HG03558 (cell line): ENCODE data around the gene NIPA2.
A peak's percentile ranks its signal among the peaks of the same experiment; 100 is the strongest.

Experiments
- ATAC-seq: cut with Tn5 transposase; IDR thresholded peaks from one replicate; pipeline ENCODE4 v1.9.1; 2021; ENCODE audit warnings: moderate number of reproducible peaks; ENCODE audit not compliant: unreplicated experiment; ENCODE audit errors: extremely low read depth

The NIPA2 gene

DNA sequence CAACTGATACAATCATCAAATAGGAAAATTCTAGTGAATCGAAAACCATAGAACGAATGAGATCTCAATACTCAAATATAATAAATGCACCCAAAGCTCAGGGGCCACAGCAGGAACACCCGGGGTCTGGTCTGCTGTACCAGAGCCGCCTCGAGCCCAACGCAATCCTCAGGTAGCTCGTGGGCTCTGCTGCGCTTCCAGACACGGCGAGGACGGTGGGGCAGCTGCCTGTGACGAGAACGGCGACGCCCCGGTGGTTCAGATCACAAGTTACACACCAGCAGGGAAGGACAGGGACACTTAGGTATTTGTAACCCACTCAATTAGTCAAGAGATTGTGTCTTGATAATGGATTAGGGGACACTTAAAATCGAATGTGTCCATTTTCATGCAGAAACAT, 54.6 kb downstream of the NIPA2 start:
- ATAC-seq = no peak

DNA sequence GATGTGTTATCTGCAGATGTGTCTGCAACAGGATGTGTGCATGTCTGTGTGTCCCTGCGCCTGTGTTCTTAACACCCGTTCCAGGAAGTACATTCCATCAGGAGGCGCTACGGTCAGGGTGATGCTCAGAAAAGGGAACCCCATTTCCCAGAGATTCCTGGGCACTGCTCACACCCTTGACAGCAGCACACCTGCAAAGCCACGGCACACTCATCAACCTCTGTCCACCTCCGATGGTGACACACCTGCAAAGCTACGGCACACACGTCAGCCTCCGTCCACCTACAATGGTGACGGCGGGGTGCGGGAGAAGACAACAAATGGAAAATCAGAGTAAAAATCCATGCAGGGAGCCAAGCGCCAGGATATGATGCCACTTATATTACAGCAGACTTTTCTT, 55.4 kb downstream of the NIPA2 start:
- no peak for ATAC-seq

DNA sequence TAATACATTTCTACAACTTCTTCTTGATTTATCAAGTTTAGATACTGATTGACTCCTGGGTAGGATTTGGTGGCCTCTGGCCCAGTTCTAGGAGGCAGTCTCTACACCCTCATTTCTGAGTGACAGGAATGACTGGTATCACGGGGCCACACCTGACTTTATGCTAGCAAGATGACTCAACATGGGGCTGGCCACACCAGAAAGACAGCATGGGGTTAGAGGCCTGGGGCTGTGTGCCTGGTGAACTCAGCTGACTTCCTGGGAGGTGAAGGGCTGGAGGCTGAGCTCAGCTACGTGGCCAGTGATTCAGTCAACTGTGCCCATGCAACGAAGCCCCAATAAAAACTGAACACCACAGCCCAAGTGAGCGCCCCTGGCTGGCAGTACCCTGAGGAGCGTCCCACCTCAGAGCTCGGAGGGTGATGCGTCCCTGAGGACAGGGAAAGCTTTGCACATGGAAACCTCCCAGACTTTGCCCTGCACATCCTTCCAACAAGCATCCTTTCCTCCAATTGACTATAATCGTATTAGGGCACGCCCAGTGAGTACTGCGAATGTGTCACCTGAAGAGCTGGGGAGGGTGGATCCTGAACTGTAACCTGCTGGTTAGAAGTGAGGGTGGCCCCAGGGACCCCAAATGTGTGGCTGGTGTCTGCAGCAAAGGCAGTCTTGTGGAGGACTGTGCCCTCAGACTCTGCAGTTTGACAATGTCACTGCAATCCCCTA, 57.2 kb downstream of the NIPA2 start:
- ATAC-seq = peak; percentile 59

DNA sequence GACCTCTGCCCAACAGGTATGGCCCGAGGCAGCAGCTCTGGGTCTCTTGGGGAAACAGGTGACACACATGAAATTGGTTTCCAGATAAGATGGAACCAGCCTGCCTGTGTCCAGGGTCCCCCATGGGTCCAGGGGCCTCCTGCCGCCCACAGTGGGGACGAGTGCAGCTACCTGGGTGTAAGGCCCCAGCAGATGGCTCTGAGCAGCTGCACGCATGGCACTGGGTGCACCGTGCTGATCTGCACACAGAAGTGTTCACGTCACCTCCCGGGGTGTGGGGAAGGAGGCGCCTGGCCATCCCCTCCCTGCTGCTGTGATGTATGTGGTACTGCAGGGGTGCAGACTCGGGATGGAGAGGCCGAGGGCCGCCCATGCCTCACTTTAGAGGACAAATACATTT, 63.6 kb downstream of the NIPA2 start:
- ATAC-seq = no peak

DNA sequence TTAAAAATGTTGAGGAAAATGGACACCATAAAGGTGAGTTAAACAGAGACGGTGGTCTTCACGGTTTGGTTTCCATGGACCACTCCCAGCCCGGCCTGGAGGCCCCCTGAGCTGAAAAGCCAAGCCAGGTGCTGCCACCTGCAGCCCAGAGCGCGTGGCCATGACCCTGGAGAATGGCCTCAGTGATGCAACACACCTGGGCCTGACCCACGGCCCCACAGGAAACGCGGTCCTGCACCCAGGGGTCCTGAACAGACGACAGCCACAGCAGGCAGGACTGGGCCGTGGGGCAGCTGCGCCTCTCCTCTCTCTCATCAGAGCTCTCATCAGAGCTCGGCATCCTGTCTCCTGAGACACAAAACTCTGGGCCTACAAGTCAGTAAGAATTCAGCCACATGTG, 64.1 kb downstream of the NIPA2 start:
- no peak for ATAC-seq

DNA sequence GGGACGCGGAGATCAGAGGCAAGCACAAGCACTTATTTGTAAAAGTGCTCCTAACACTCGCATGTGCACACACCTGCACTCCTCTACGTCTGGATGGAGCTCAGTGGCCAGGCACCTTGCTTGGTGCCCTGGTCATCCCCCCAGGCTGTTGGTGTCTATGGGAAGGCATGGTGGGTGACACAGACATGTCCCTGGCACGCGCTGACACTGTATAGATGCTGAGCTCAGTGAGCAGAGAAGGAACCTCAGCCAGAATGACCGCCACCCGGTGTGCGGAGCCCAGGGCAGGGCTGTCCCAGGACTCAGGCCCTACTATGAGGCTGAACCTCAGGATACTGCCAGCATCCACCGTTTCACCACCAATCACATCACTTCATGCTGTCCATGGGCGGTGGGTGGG, 64.5 kb downstream of the NIPA2 start:
- ATAC-seq = no peak

DNA sequence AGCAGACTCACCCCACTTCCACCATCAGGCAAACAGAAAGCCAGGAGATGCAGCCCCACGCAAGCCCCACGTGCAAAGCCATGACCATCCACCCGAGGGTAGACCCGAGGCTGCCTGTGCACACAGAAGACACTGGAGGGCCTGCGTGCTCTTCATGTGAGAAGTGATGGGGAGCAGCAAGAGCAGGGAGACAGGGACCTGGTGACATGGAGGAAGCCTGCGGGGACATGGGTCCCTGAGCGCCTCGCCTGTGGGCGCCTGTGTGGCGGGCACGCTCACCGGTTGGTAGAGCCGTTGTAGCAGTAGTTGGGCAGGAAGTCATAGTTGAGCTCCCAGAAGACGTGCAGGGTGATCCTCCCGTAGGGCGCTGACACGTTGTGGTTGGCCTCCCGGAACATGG, 65.0 kb downstream of the NIPA2 start:
- ATAC-seq = no peak

DNA sequence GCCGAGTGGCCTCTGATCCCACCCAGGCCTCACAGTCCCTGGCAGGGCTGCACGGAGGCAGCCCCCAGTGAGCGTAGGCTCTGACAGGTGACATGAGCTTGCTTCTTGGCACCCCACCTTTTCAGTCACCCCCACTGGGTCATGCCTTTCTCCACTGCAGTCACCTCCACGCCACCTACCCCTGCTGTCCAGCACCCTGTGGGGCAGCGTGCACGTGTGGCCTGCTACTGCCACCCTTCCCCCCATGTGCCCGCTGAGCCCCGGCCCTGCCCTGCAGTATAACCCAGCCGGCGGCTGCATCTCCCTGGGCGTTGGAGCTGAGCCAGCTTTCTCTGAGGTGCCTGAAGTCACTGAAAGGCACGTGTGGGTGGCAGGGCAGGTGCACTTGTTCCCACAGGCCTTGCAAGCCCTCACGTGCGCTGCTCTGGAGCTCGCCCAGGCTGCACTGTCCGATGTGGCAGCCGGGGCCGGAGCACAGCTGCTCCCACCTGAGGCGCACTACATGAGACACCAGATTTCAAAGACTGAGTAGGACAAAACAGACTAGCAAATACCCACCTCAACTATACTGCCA, 65.6 kb downstream of the NIPA2 start:
- no peak for ATAC-seq

DNA sequence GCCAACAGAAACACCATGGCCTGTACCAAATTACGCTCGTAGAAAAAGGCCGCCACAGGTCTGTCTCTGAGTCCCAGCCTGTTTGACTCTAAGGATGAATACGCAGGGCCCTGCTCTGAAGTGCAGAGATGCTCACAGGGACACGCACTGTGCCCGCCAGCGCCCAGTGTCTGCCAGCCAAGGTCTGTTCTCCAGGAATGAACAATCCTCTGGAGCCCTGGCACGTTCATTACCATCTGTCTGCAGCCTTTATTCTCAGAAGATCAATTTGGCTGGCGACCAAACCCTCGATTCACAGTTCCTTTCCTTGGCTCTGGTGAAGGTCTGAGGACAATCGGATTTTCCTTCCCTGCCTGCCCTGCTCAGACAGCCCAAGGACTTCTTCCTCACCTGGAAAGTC, 66.3 kb downstream of the NIPA2 start:
- no peak for ATAC-seq

DNA sequence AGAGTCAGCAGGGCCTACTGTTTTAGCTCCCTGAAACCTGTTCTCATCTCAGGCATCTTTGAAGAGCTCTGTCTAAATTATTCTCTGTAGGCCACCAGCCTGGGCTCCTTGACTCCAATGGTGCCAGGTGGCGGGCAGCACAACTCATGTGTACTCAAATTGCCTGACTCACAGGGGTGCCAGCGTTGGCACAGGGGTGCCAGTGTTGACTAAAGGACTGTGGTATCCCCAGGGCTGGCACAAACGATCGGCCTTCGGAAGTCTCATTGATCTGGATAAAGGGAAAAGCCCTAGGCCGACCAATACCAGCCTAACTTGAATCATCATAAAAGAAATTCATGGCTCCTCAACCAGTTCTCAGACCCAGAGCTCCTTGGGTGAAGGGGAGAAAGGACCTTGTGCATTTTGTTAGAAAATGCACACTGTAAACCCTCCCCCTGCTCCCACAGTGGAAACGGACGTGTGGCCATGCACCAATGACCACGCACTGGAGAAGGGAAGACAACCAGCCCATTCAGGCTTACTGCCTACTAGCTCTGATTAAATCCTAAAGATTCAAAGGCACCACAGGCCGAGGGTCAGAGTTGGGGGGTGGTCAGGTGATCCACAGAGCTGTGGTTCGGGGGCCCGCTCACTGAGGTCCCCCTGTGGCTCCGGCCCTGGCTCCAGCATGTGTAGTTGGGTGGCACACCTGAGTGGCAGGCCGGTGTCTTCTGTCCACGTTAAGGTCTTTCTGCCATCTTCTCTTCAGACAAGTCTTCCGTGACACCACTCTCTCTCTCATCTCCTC, 68.9 kb downstream of the NIPA2 start:
- no peak for ATAC-seq

DNA sequence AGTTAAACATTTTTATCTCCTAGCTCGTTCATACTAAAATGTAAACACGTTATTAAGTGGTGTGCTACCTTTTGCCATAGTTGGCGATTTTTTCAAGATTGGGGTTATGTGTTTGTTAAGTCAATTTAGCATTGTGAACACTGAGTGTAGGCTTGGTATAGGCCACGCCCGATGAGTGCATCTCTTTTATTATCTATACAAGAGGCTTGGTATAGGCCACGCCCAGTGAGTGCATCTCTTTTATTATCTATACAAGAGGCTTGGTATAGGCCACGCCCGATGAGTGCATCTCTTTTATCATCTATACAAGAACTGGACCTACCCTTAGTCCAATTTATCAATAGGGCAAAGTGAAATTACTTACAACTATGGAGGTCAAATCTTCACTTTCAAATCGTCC, 70.4 kb downstream of the NIPA2 start:
- no peak for ATAC-seq

DNA sequence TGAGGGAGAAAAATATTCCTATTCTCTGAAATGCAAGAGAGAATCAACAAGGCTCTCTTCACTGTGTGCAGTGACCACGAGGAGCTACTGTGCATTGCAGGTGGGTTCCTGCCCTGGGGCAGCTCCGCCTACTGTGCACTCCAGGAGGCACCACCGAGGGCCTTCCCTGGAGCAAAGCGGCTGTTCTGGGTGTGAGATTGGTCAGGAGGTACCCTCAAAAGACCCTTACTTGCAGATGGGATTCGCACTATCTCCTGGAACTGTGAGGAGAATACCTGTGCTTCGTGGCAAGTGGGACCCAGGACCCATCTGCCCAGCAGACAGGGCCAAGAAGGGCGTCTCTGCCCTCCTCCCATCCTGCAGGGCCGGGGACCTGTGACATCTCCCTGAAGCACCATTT, 72.8 kb downstream of the NIPA2 start:
- ATAC-seq = no peak

DNA sequence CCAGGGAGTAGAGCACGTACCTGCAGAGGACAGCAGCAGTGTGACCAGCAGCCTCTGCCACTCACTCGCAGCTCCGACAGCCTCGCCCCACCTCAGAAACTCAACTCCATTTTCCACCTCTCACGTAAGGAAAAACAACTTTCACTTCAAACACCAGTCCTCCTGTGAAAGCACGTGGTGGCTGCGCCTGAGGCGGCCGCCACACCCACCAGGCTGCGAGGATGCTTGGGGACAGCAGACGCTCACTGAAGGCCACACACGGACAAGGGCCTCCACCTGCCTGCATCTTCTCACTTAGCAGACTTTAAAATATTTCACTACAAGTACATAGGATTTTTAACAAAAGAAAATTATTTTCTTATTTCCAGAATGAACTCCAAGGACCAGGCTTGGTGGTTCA, 73.8 kb downstream of the NIPA2 start:
- no peak for ATAC-seq

DNA sequence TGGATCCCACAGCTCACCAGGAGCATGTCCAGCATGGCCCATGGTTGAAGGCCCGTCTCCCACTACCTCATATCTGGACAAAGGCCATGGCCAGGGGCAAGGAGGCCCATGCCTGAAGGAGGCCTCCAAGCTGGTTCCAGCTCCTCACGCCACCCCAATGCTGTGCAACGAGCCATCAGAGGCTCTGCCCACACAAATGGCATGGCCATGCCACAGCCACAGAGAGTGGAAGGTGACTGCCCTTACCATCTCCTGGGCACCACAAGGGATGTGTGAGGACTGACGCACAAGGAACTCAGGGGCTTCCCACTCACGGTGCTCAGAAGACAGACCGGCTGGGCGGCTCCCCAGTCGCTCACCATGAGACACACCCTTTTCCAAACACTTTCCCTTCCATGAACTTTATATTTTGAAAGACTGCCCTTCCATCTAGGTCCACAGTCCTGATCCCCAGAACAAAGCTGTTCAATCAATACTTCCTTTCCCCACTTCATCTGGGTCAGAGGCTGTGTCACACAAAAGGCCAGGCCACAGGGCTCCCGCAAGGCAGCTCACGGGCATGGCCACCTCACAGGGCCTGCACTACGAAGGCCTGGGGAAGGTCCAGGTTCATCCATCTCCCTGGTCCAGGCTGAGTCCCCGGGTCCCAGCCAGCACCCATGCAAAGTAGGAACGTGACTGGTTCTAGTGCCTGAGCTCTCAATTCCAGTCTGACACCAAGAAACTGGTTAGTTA, 75.3 kb downstream of the NIPA2 start:
- ATAC-seq = no peak

DNA sequence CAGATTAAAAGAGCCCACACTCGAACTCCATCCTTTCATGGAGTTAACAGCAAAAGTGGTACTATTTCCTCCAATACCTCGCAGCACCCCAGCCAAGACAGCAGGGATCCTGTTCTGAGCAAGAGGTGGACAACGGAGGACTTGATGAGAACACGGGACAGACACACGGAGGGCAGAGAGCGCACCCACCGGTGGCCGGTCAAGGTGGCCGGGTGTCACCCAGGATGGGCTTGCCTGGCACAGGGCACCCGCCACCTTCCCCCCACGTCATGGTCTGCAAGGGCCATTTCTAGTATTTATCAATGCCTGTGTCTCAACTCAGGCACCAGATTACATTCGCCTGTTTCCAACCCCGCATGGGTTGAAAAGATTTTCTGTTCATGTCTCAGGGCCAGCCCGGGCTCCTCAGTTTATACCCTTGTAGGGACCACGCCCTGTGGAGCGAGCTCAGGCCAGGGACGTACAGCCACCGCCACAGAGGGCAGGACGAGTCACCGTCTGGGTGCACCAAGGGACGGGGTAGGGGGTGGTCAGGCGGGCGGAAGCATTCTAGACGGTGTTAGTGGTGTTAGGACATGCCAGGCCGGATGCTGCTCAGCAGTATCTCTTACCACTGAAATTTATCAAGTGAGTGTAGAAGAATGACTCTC, 77.5 kb downstream of the NIPA2 start:
- ATAC-seq = no peak

DNA sequence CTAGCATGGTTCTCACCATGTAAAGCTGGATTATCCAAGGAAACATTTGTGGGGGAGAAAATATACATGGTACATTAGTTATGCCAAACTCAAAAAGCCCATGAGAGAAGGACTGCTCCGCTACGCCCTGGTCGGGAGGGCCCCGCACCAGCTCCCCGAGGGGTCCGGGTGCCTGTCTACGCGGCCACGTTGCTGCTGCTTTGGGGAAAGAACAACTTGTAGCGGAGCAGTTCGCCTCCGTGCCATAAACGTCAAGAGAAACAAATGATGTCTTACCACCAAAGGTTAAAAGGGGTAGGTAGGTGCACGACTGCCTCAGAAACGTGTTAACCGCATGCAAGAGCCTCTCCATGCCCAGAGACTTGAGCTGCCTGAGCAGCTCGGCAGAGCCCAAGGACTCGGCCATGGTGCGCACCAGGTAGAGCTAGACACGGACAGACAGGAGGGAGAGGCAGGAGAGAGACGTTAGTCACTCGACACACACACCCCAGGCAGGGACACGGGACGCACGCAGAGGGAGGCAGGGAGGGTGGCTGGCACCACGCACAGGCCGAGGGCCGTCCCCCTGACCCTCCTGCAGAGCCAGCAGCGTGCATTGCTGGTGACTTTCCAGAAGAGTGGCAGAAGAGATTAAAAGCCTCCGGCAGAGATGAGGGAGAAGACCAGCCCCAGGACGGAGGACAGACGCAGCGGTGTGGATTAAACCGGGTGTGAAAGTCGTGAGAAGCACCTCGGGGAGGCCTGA, 78.3 kb downstream of the NIPA2 start:
- no peak for ATAC-seq

DNA sequence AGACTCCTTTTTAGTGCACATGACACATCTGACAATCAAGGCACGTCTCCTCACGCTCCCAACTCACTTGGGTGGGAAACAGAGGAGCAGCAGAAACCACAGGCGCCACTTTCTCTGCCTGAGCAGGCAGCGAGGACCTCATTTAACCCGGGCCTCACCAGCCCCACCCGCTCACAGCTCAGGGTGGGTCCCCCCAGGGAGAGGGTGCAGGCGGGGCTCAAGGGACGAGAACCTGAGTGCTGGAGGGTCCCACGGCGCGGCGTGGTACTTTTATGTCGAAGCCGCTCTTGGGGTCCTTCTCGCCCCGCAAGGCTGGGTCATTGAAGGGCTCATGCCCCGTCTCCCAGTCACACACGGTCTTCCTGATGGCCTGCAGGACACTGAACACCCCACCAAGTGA, 79.1 kb downstream of the NIPA2 start:
- ATAC-seq = no peak
